HFF-Myc (cell line): ENCODE measurements around the gene SPG7.

ENCODE experiments used
- DNase-seq: peaks from one replicate; pipeline ENCODE4 v3.0.0-alpha.2; 2011; ENCODE audit warnings: low read depth; ENCODE audit errors: extremely low read depth
- H3K4me3 ChIP-seq: replicated peaks from 2 replicates; pipeline ENCODE4 v1.5.1; 2011; ENCODE audit warnings: low read depth, mild to moderate bottlenecking, control low read depth, low read length
- TF ChIP-seq, protein P1 (sequence below): IDR thresholded peaks from 2 replicates; pipeline ENCODE4 v1.5.1; 2012; ENCODE audit warnings: mild to moderate bottlenecking, low read depth, low read length, control low read depth; ENCODE audit errors: missing control alignments

The SPG7 gene

DNA sequence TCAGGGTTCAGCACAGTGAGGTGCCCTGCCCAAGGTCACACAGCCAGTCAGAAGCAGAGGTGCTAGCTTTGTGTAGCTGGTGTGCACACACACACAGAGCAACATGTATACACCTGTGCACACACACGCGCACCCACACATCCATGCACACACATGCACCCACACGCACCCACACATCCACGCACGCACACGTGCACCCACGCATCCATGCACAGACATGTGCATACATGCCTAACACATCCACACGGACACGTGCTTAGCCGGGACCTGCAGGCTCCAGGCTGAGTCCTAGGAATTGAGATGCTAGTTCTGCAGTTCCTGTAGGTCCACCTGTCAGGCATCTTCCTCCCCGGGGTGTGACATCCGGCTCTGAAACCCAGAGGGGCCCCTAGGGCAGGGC lies 92.2 kb downstream of the SPG7 start:
- DNase-seq, result no peak
- TF ChIP-seq, protein P1, sequence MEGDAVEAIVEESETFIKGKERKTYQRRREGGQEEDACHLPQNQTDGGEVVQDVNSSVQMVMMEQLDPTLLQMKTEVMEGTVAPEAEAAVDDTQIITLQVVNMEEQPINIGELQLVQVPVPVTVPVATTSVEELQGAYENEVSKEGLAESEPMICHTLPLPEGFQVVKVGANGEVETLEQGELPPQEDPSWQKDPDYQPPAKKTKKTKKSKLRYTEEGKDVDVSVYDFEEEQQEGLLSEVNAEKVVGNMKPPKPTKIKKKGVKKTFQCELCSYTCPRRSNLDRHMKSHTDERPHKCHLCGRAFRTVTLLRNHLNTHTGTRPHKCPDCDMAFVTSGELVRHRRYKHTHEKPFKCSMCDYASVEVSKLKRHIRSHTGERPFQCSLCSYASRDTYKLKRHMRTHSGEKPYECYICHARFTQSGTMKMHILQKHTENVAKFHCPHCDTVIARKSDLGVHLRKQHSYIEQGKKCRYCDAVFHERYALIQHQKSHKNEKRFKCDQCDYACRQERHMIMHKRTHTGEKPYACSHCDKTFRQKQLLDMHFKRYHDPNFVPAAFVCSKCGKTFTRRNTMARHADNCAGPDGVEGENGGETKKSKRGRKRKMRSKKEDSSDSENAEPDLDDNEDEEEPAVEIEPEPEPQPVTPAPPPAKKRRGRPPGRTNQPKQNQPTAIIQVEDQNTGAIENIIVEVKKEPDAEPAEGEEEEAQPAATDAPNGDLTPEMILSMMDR, result no peak

DNA sequence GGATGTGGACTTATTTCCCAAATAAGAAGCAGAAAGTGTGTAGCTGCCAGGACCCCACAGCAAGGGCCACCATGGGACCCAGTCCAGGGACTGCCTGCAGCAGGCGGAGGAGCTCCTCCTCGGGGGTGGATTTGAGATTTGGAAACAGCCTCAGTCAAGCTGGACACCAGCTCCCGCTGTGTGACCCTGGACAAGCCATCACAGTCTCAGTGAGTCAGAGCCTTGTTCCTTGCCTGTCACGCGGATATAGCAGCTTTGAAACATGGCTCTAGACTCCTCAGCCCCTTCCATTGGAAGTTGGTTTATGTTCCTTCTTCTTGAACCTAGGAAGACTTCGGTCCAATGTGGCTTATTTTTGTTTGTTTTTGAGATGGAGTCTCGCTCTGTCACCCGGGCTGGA lies 92.8 kb downstream of the SPG7 start:
- H3K4me3 ChIP-seq, result no peak overlapping the region
- DNase-seq, result no peak
- TF ChIP-seq, protein P1, result no peak

More for the DNA sequence above, 92.2 kb downstream of the SPG7 start:
- H3K4me3 ChIP-seq, result no peak overlapping the region

DNA sequence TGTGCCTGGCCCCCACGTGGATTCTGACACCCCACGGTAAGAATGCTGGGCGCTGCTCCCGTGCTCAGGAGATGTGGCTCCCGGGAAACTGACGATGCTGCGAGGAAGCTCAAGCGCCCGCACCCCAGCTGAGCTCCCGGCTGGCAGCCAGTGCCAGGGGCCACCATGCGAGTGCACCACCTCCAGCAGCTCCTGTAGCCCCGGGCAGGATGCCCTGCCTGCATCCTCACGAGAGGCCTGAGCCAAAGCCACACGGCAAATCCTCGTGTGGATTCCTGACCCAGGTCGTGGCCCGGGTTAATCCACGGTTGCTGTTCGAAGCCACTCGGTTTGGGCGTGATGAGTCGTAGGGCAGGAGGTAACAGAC lies 93.7 kb downstream of the SPG7 start:
- no peak for DNase-seq
- no peak overlapping the region for H3K4me3 ChIP-seq
- TF ChIP-seq, protein P1, result no peak

DNA sequence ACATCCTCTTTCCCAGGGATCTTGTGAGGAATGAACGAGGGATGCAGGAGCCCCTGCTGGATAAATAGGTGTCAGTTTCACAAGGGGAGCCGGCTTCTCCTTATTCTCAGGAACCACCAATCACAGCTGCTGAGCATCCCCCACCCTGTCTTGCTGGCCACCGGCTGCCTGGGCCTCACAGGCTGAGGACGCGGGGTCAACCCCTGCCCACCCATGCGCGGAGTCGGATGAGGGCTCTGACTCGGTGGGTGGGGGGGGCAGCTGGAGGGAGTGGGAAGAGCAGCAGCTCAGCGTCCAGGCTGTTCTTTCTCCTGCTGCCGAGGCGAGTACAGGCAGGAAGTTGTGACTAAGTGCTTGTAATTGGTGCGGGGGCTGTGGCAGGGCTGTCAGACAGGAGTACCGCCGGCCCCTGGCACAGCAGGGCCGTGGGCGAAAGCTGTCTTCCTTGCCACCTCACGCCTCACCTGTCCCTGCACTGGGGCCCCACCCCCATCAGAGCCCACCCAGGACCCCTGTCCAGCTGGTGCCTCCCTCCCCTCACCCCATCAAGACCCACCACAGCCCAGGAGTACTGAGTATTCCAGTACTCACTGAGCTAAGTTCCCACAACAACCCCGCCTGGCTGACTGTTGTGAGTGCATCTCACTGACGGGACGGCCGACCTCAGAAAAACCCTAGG lies 94.2 kb downstream of the SPG7 start:
- H3K4me3 ChIP-seq, result no peak overlapping the region
- TF ChIP-seq, protein P1, result no peak
- DNase-seq, result no peak

DNA sequence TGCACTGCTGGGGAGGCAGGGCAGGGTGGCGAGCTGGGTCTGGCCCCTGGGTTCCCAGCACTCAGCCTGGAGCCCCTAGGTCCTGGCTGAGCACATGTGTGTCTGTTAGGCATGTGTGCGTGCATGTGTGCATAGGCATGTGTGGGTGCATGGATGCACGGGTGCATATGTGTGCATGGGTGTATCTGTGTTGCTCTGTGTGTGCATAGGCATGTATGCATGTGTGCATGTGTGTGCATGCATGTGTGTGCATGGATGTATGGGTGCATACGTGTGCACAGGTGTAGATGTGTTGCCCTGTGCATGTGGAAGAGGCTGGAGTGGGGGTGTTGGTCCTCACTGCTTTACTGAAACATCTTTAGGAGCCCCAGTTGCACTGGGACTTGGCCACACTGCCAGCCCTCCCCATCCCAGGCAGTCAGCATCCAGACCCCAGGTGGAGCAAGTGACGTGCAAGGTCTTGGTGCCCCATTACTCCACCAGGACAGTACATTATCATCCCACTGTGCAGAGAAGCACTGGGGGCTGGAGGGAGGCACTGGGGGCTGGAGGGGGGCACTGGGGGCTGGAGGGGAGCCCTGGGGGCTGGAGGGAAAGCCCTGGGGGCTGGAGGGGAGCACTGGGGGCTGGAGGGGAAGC lies 94.9 kb downstream of the SPG7 start:
- no peak for DNase-seq
- no peak overlapping the region for H3K4me3 ChIP-seq
- TF ChIP-seq, protein P1, result no peak

DNA sequence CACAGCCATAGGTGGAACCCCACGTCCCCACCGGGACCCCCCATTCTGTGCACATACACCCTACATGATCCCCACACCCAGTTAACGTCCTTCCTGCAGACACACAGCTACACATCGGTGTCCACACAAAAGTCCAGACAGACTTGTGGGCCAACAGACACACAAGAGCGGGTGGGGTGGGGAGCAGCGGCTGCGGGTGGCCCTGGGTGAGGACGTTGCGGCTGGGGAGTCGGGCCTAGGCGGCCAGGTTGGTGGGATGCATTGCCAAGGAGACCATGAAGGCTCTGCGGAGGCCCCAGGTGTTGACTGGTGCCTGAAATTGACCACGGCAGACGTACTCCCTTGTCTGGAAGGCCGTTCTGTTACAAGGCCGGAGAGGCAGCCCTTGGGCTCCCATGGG lies 96.6 kb downstream of the SPG7 start:
- DNase-seq, result no peak

More for the DNA sequence above, 96.6 kb downstream of the SPG7 start:
- H3K4me3 ChIP-seq, result no peak overlapping the region
- TF ChIP-seq, protein P1, result no peak
